B cell (primary cell): ENCODE data around the gene DPY19L1. TPM values are rescaled to one million over a fixed set of nuclear protein-coding genes. Genes with fewer than 3 reads are reported as not detected.
"Not testable (repeated sequence)": the region's sequence is repeated elsewhere in the genome, so short reads cannot be mapped to it uniquely, and the experiment has no call there.

ENCODE experiments used
- ATAC-seq: fragments of 200-7000 bp; cut with Tn5 transposase; one replicate; pipeline ENCODE4 v1.10.0; 2021; ENCODE audit warnings: low read depth, mild to moderate bottlenecking, moderate number of reproducible peaks, moderate library complexity
- CTCF ChIA-PET: fragments of 350-600 bp; sonication (Branson Sonifier 250); formaldehyde crosslinking; loops from one replicate; lab custom pipeline; 2021; ENCODE audit warnings: antibody characterized with exemption, inconsistent platforms; lab: Charles Lee
- POLR2A ChIA-PET: fragments of 350-600 bp; sonication (Branson Sonifier 250); formaldehyde crosslinking; loops from one replicate; lab custom pipeline; 2021; ENCODE audit warnings: antibody characterized with exemption; lab: Charles Lee
- DNase-seq: peaks from one replicate; pipeline ENCODE4 v3.0.0; 2013
- H2AFZ ChIP-seq: 2 replicates; pipeline ENCODE4 v1.6.1; 2012; ENCODE audit warnings: mild to moderate bottlenecking, low read depth, low read length; ENCODE audit not compliant: insufficient read depth, poor library complexity, severe bottlenecking
- H3K27ac ChIP-seq, 2 donors: 1 replicate in 1 of 2; 2 replicates in 1 of 2; pipeline ENCODE4 v1.5.1; 2012 to 2013; ENCODE audit warnings: low read length in 2 of 2, mild to moderate bottlenecking in 2 of 2, moderate library complexity in 1 of 2
- H3K27me3 ChIP-seq, 4 experiments: fragments of 200-600 bp in 1 of 4; sonication (generic) in 1 of 4; replicated peaks in 1 of 4; 1 replicate in 2 of 4; 2 replicates in 2 of 4; pipeline versions ENCODE4 v1.6.1 to v1.7.0; 2013 to 2016; ENCODE audit warnings: low read length in 3 of 4, mild to moderate bottlenecking in 2 of 4, mixed read lengths in 1 of 4, moderate library complexity in 1 of 4; ENCODE audit not compliant: insufficient read depth in 4 of 4, control insufficient read depth in 3 of 4; ENCODE audit errors: control extremely low read depth in 1 of 4
- H3K36me3 ChIP-seq, 2 experiments: replicated peaks in 1 of 2; 1 replicate in 1 of 2; 2 replicates in 1 of 2; pipeline versions ENCODE4 v1.6.1 to v1.7.1; 2013; ENCODE audit warnings: low read length in 1 of 2; ENCODE audit not compliant: insufficient read depth in 2 of 2, control insufficient read depth in 1 of 2; ENCODE audit errors: control extremely low read depth in 1 of 2, extremely low read depth in 1 of 2
- H3K4me1 ChIP-seq, 2 donors: fragments of 200-600 bp in 1 of 2; sonication (generic) in 1 of 2; 1 replicate in 1 of 2; 2 replicates in 1 of 2; pipeline versions ENCODE4 v1.5.1 to v1.6.1; 2013 to 2017; ENCODE audit warnings: low read length in 2 of 2; ENCODE audit not compliant: control insufficient read depth in 2 of 2, insufficient read depth in 2 of 2
- H3K4me2 ChIP-seq: replicated peaks from 2 replicates; pipeline ENCODE3; 2012; ENCODE audit warnings: mild to moderate bottlenecking, low read depth, low read length; ENCODE audit not compliant: poor library complexity, severe bottlenecking
- H3K4me3 ChIP-seq, 5 experiments: fragments of 200-600 bp in 1 of 5; sonication (generic) in 1 of 5; 1 replicate in 3 of 5; 2 replicates in 2 of 5; pipeline versions ENCODE4 v1.5.1 to v1.7.0; 2011 to 2016; ENCODE audit warnings: low read length in 4 of 5, mild to moderate bottlenecking in 4 of 5, low read depth in 2 of 5, control low read depth in 1 of 5, moderate library complexity in 1 of 5; ENCODE audit not compliant: insufficient read depth in 1 of 5; ENCODE audit errors: control extremely low read depth in 1 of 5, extremely low read depth in 1 of 5
- H3K79me2 ChIP-seq: fragments of 200-600 bp; sonication (generic); one replicate; pipeline ENCODE4 v1.6.0; 2016; ENCODE audit warnings: low read length; ENCODE audit not compliant: control insufficient read depth, insufficient read depth
- H3K9ac ChIP-seq: fragments of 200-600 bp; sonication (generic); 2 replicates; pipeline ENCODE4 v1.6.1; 2017; ENCODE audit warnings: mild to moderate bottlenecking, low read length, moderate library complexity
- H3K9me3 ChIP-seq, 3 donors: one replicate each; pipeline versions ENCODE4 v1.6.1 to v1.7.1; 2013; ENCODE audit warnings: low read length in 2 of 3; ENCODE audit not compliant: control insufficient read depth in 2 of 3, insufficient read depth in 1 of 3; ENCODE audit errors: control extremely low read depth in 1 of 3
- H4K20me1 ChIP-seq: 2 replicates; pipeline ENCODE4 v1.6.0; 2012; ENCODE audit warnings: mild to moderate bottlenecking, low read length; ENCODE audit not compliant: insufficient read depth, control insufficient read depth, poor library complexity, severe bottlenecking
- H3K27ac Mint-ChIP-seq: one replicate; pipeline ENCODE4 v1.8.0; 2021; ENCODE audit warnings: mixed read lengths
- H3K27me3 Mint-ChIP-seq: one replicate; pipeline ENCODE4 v1.8.0; 2021; ENCODE audit warnings: mixed read lengths
- H3K4me1 Mint-ChIP-seq: one replicate; pipeline ENCODE4 v1.8.0; 2021; ENCODE audit warnings: mixed read lengths
- H3K4me3 Mint-ChIP-seq: one replicate; pipeline ENCODE4 v1.8.0; 2021; ENCODE audit warnings: mixed read lengths
- H3K9me3 Mint-ChIP-seq: one replicate; pipeline ENCODE4 v1.8.0; 2022; ENCODE audit warnings: mixed read lengths; ENCODE audit not compliant: insufficient read depth
- CTCF ChIP-seq: fragments of 200-600 bp; IDR thresholded peaks from one replicate; pipeline ENCODE4 v1.8.0; 2022; ENCODE audit warnings: antibody characterized with exemption, mild to moderate bottlenecking
- EZH2 ChIP-seq: IDR thresholded peaks from 2 replicates; pipeline ENCODE4 v1.6.1; 2012; ENCODE audit warnings: borderline replicate concordance, low read depth, mild to moderate bottlenecking, moderate library complexity, low read length; ENCODE audit not compliant: insufficient read depth, poor library complexity, severe bottlenecking
- WGBS: methylation state at CpG from one replicate; pipeline ENCODE4 v1.1.5; 2013; ENCODE audit warnings: missing lambda C conversion rate; ENCODE audit not compliant: insufficient coverage; 5-methylcytosine and 5-hydroxymethylcytosine counted together
- intact Hi-C: fragments of 100-400 bp; cut with micrococcal nuclease; formaldehyde crosslinking; loops from one replicate; pipeline ENCODE4 v1.10.0; 2022
- polyA minus RNA-seq: library from RNA; depleted of rRNA, polyadenylated mRNA; stranded (reverse); fragments of >200 nt; gene quantifications from 2 replicates; pipeline ENCODE4 v1.2.3, GENCODE V29; 2012
- polyA plus RNA-seq: library from polyadenylated mRNA; depleted of rRNA; stranded (reverse); fragments of >200 nt; gene quantifications from 2 replicates; pipeline ENCODE4 v1.2.3, GENCODE V29; 2012
- total RNA-seq, 2 donors: library from RNA; stranded (reverse); fragments of 120-200 nt in 1 of 2; gene quantifications; 1 replicate in 1 of 2; 2 replicates in 1 of 2; pipeline versions ENCODE4 v1.2.3 to v1.2.4, GENCODE V29; 2013 to 2022

Gene DPY19L1
- total RNA-seq (13.0 and 17.6 TPM in 2 replicates), polyA plus RNA-seq (2.0 and 4.0 TPM in 2 replicates), polyA minus RNA-seq (3.8 and 4.1 TPM in 2 replicates)
- 9.6 TPM for total RNA-seq (2013)

DNA sequence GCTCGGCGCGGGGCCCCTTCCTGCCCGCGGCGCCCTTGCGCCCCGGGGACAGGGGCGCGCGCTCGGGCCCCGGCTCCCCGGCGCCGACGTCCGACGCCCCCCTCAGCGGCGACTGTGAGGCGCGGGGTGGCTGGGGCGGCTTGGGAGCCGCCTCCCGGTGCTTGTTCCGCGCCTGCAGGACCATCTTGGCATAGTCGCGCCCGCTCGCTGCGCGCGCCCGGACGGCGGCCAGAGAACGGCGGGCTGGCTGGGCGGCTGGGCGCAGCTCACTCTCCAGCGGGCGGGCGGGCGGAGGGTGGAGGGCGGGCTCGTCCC lies at the start of gene DPY19L1:
Gene DPY19L1, minus strand, starts transcription at position 275 of the 315 bp plus-strand sequence. Its CDS starts 91 bp downstream, at position 184.
- intact Hi-C loops = loop anchor here (2.0 to 10.0 kb wide), 3 partner anchors 768 to 1910 kb away; partner anchors contain the start of genes BBS9 and SEPTIN7
- Mint-ChIP-seq H3K9me3 (no peaks in the 10 kb centered on the region), H3K27ac (peak within 1 kb of the TSS; percentile 89), H3K4me1 (peaks cover 25% of the 10 kb centered on the region), H3K27me3 (no peaks in the 10 kb centered on the region), H3K4me3 (peak within 1 kb of the TSS; percentile 95)
- no peaks in the 10 kb centered on the region for H3K36me3 ChIP-seq
- POLR2A ChIA-PET = interaction anchor here (1.0 kb wide), 1 partner anchor 693 kb away, joined by 6 read pairs; no protein-coding TSS in a partner anchor
- peak within 1 kb of the TSS; percentile 12 to 63 for H3K27ac ChIP-seq
- ATAC-seq (peak; percentile 12), DNase-seq (no peak)
- no peak for TF ChIP-seq EZH2
- TF ChIP-seq CTCF = no peak
- no peaks in the 10 kb centered on the region for H4K20me1 ChIP-seq
- H3K4me3 ChIP-seq = peak within 1 kb of the TSS; percentile 56 to 89 (median 76)
- peaks cover 21% of the 10 kb centered on the region for H3K79me2 ChIP-seq
- under 1% methylated on average over 48 of the region's 48 CpGs for WGBS
- H3K4me1 ChIP-seq = peaks cover 15 to 18% of the 10 kb centered on the region in 2 donors
- CTCF ChIA-PET = no interaction called here
- H3K9ac ChIP-seq = peak within 1 kb of the TSS; percentile 81
- H2AFZ ChIP-seq = peak within 1 kb of the TSS; percentile 91
- no peaks in the 10 kb centered on the region for H3K27me3 ChIP-seq
- peak within 1 kb of the TSS; percentile 95 for H3K4me2 ChIP-seq
- no peaks in the 10 kb centered on the region for H3K9me3 ChIP-seq

DNA sequence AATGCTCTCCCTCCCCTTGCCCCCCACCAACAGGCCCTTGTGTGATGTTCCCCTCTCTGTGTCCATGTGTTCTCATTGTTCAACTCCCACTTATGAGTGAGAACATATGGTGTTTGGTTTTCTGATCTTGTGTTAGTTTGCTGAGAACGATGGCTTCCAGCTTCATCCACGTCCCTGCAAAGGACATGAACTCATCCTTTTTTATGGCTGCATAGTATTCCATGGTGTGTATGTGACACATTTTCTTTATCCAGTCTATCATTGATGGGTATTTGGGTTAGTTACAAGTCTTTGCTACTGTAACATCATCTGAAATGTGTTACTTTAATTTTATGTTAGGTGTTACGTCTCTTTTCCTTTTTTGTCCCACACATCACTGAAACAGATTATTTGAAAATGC lies 42.2 kb upstream of the DPY19L1 start:
- H3K9me3 ChIP-seq, ATAC-seq, intact Hi-C loops, H3K79me2 ChIP-seq, POLR2A ChIA-PET, H3K4me2 ChIP-seq, CTCF ChIA-PET, H4K20me1 ChIP-seq, H3K4me1 ChIP-seq, H3K27ac Mint-ChIP-seq, H2AFZ ChIP-seq, H3K36me3 ChIP-seq, H3K4me3 ChIP-seq, DNase-seq, H3K4me3 Mint-ChIP-seq, H3K27me3 ChIP-seq, H3K27ac ChIP-seq, H3K9ac ChIP-seq, H3K4me1 Mint-ChIP-seq, H3K27me3 Mint-ChIP-seq, H3K9me3 Mint-ChIP-seq: not testable (repeated sequence)
- no CpG with 5 or more reads among the region's 3 CpGs for WGBS

DNA sequence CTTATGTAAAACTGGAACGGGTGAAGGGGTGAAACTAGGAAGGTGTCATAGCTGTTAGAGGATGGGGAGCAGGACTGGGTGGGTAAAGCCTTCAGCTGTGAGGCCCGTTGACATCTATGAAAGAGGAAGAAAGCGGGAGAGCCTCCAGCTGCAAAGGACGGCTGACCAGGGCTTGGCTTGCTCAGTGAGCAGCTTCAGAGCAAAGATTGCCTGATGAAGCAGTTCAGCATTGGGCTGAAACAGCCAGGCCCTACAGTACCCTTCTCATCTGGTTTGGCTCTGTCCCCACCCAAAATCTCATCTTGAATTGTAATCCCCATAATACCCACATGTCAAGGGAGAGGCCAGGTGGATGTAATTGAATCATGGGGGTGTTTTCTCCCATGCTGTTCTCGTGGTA lies 36.7 kb upstream of the DPY19L1 start:
- H3K9me3 ChIP-seq, H3K9ac ChIP-seq, H3K4me1 Mint-ChIP-seq, H3K27ac ChIP-seq, H3K4me3 ChIP-seq, H3K4me2 ChIP-seq, H3K4me3 Mint-ChIP-seq, CTCF ChIA-PET, POLR2A ChIA-PET, H3K9me3 Mint-ChIP-seq, H3K36me3 ChIP-seq, H3K79me2 ChIP-seq, H2AFZ ChIP-seq, H3K27ac Mint-ChIP-seq, H3K4me1 ChIP-seq, H3K27me3 ChIP-seq, DNase-seq, ATAC-seq, H4K20me1 ChIP-seq: not testable (repeated sequence)
- 26% methylated on average over 2 of the region's 5 CpGs for WGBS
- intact Hi-C loops = loop anchor here (5.0 kb wide), 1 partner anchor 463 kb away; no protein-coding TSS in a partner anchor
- H3K27me3 Mint-ChIP-seq = peaks cover 30% of the 10 kb centered on the region
